Glomerular visceral epithelial cell (primary cell): ENCODE results near the gene CSN3.

Experiments used
- DNase-seq: peaks from one replicate; pipeline ENCODE4 v3.0.0-alpha.2; 2016; ENCODE audit errors: extremely low spot score

Gene CSN3

GRCh38 chr4:70291341-70291740 lies 48.9 kb downstream of the CSN3 start:
- no peak for DNase-seq

GRCh38 chr4:70297576-70297975 lies 55.2 kb downstream of the CSN3 start:
- no peak for DNase-seq

DNA sequence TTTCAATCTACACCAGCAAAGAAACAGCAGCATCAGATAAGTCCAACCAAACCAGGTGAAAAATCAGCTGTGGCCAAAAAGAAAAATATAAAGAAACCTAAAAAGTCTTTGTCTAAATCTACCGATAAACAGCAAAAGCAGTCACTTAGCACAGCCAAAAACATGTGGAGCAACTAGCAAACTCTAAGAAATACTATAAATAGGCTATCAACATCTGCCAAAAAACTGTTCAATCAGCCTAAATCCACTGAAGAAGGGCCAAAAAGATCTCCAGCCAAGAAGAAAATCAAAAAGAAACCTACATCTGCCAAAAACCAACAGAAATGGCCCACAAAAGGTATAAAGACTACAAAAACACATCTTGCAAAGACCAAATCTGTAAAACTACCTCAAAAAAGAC lies 55.7 kb downstream of the CSN3 start:
- no peak for DNase-seq

GRCh38 chr4:70299643-70300042 lies 57.2 kb downstream of the CSN3 start:
- DNase-seq: no peak

DNA sequence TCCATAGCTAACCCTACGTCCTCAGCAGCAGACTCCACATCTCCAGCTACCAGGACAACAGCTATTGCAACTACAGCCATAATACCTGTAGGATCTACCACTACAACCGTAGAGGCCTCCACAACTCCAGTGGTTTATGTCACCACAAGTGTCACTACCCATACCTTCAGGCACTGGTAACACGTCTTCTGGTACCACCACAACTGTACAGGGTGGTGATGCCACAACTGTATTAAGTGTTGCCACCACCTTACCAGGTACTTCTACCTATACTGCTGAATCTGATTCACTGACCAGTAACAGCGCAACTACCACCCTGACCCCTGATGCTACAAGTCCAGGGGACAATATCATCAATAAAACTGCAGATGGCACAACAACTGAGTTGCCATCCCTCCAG lies 57.8 kb downstream of the CSN3 start:
- DNase-seq: no peak
